22Rv1 (cell line): ENCODE data around the gene LGALS16.

Experiments
- CTCF ChIP-seq: fragments of 450-650 bp; IDR thresholded peaks from 2 replicates; pipeline ENCODE4 v1.5.1; 2017; ENCODE audit warnings: mild to moderate bottlenecking
- ZFX ChIP-seq: fragments of 450-650 bp; IDR thresholded peaks from 2 replicates; pipeline ENCODE4 v1.6.1; 2017; ENCODE audit warnings: antibody characterized with exemption, borderline replicate concordance

DNA sequence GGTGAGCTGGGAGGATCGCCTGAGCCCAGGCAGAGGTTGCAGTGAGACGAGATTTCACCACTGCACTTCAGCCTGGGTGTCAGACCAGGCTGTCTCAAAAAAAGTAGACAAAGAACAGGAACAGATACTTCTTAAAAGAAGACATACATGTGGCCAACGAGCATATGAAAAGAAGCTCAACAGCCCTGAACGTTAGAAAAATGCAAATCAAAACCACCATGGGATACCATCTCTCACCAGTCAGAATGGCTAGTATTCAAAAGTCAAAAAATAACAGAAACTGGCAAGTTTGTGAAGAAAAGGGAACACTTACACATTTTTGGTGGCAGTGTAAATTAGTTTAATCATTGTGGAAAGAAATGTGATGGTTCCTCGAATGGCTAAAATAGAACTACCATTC is 45.6 kb downstream of the LGALS16 start:
- TF ChIP-seq CTCF (no peak), ZFX (no peak)
